ENCODE data around the gene SNAPC1. TPM values are rescaled to one million over a fixed set of nuclear protein-coding genes. Genes with fewer than 3 reads are reported as not detected.

SNAPC1 gene
- polyA plus RNA-seq, 3 donors, result 2.1 to 3.2 (median 2.9) TPM

- H3K27ac ChIP-seq (ENCODE audit: low read depth in 1 of 2, low read length in 2 of 2), result no peak overlapping the region
- H3K36me3 ChIP-seq (replicated peaks in 1 of 2; ENCODE audit: control insufficient read depth in 1 of 2, insufficient read depth in 2 of 2, low read length in 2 of 2), result no peaks in the 10 kb centered on the region
- no peak overlapping the region for H3K9ac ChIP-seq (ENCODE audit: insufficient read depth, low read length, poor library complexity, severe bottlenecking)
- intact Hi-C loops (cut with micrococcal nuclease), result loop anchor here in 1 of 2 donors (10.0 kb wide), 1 partner anchor 538 kb away; no protein-coding TSS in a partner anchor
- H3K79me2 ChIP-seq (ENCODE audit: insufficient read depth, low read length), result no peaks in the 10 kb centered on the region
- no peak overlapping the region for H3K4me3 ChIP-seq (replicated peaks in 1 of 3; ENCODE audit: low read depth in 2 of 3, low read length in 3 of 3)
- Mint-ChIP-seq H3K36me3 (no peaks in the 10 kb centered on the region), H3K4me3 (no peak overlapping the region), H3K4me1 (no peaks in the 10 kb centered on the region), H3K27ac (no peak overlapping the region), H3K27me3 (ENCODE audit: low read depth in 3 of 3) (peaks cover 7 to 10% (median 10%) of the 10 kb centered on the region in 3 donors), H3K9me3 (peaks cover 0 to 2% (median 0%) of the 10 kb centered on the region in 7 donors)
- TF ChIP-seq CTCF (IDR thresholded peaks at IDR 0.05), result no peak
- no peak overlapping the region for H3K4me2 ChIP-seq (replicated peaks; ENCODE audit: extremely low read depth, low read length, poor library complexity, severe bottlenecking)
- no peak overlapping the region for H2AFZ ChIP-seq (ENCODE audit: insufficient read depth, low read depth, low read length, poor library complexity, severe bottlenecking)
- H4K20me1 ChIP-seq (ENCODE audit: insufficient read depth, low read length), result no peaks in the 10 kb centered on the region
- no peaks in the 10 kb centered on the region for H3K27me3 ChIP-seq (ENCODE audit: control insufficient read depth in 2 of 2, insufficient read depth in 2 of 2, low read length in 2 of 2)
- no peaks in the 10 kb centered on the region for H3K9me3 ChIP-seq (replicated peaks in 1 of 2; ENCODE audit: control insufficient read depth in 1 of 2, insufficient read depth in 1 of 2, low read length in 2 of 2)
- H3K4me1 ChIP-seq (ENCODE audit: control insufficient read depth in 1 of 2, insufficient read depth in 2 of 2, low read length in 2 of 2), result no peaks in the 10 kb centered on the region
- WGBS (ENCODE audit: insufficient coverage), result no CpG with 5 or more reads among the region's 3 CpGs
- DNase-seq, result no peak
Measured at GRCh38 chr14:61832783-61833182, 70.6 kb downstream of the SNAPC1 start.

GRCh38 chr14:61836184-61836583 is 74.0 kb downstream of the SNAPC1 start:
- no peaks in the 10 kb centered on the region for H3K36me3 Mint-ChIP-seq
- H3K27me3 Mint-ChIP-seq (ENCODE audit: low read depth in 3 of 3), result peaks cover 5 to 17% (median 14%) of the 10 kb centered on the region in 3 donors
- H3K4me3 Mint-ChIP-seq, result no peak overlapping the region
- no peak for TF ChIP-seq CTCF (IDR thresholded peaks at IDR 0.05)
- H3K27me3 ChIP-seq (ENCODE audit: control insufficient read depth in 2 of 2, insufficient read depth in 2 of 2, low read length in 2 of 2), result peaks cover 0 to 6% of the 10 kb centered on the region in 2 donors
- H3K27ac ChIP-seq (ENCODE audit: low read depth in 1 of 2, low read length in 2 of 2), result no peak overlapping the region
- H4K20me1 ChIP-seq (ENCODE audit: insufficient read depth, low read length), result no peaks in the 10 kb centered on the region
- H3K4me1 ChIP-seq (ENCODE audit: control insufficient read depth in 1 of 2, insufficient read depth in 2 of 2, low read length in 2 of 2), result no peaks in the 10 kb centered on the region
- intact Hi-C loops (cut with micrococcal nuclease), result loop anchor here (2.0 to 10.0 kb wide), 4 partner anchors 373 to 541 kb away; no protein-coding TSS in a partner anchor
- no peak overlapping the region for H3K4me2 ChIP-seq (replicated peaks; ENCODE audit: extremely low read depth, low read length, poor library complexity, severe bottlenecking)
- WGBS (ENCODE audit: insufficient coverage), result no CpG with 5 or more reads among the region's 3 CpGs
- H3K36me3 ChIP-seq (replicated peaks in 1 of 2; ENCODE audit: control insufficient read depth in 1 of 2, insufficient read depth in 2 of 2, low read length in 2 of 2), result no peaks in the 10 kb centered on the region
- H3K9me3 ChIP-seq (replicated peaks in 1 of 2; ENCODE audit: control insufficient read depth in 1 of 2, insufficient read depth in 1 of 2, low read length in 2 of 2), result no peaks in the 10 kb centered on the region
- H3K9ac ChIP-seq (ENCODE audit: insufficient read depth, low read length, poor library complexity, severe bottlenecking), result no peak overlapping the region
- H3K27ac Mint-ChIP-seq, result no peak overlapping the region
- H3K79me2 ChIP-seq (ENCODE audit: insufficient read depth, low read length), result no peaks in the 10 kb centered on the region
- peaks cover 0 to 2% (median 0%) of the 10 kb centered on the region in 7 donors for H3K9me3 Mint-ChIP-seq
- no peaks in the 10 kb centered on the region for H3K4me1 Mint-ChIP-seq
- no peak overlapping the region for H3K4me3 ChIP-seq (replicated peaks in 1 of 3; ENCODE audit: low read depth in 2 of 3, low read length in 3 of 3)
- no peak overlapping the region for H2AFZ ChIP-seq (ENCODE audit: insufficient read depth, low read depth, low read length, poor library complexity, severe bottlenecking)
- DNase-seq, result no peak

Data from CD14-positive monocyte (primary cell).